A549 (cell line): Measurements from ENCODE around the gene PLA2G2E. TPM values are rescaled to one million over a fixed set of nuclear protein-coding genes. Genes with fewer than 3 reads are reported as not detected.

Experiments
- ATAC-seq, 2 experiments: fragments of 200-7000 bp in 1 of 2; fragments of >200 bp in 1 of 2; cut with Nextera tagmentation in 1 of 2; cut with Tn5 transposase in 1 of 2; 3 replicates each; pipeline versions ENCODE4 v1.8.0 to v1.9.1; 2018 to 2020; ENCODE audit warnings: mild to moderate bottlenecking in 1 of 2, moderate library complexity in 1 of 2
- CTCF ChIA-PET: fragments of 300-600 bp; sonication (Branson Sonifier 250); formaldehyde crosslinking; extraction: SDS; loops from one replicate; lab custom pipeline; 2021; ENCODE audit warnings: antibody characterized with exemption, inconsistent platforms; lab: Yijun Ruan, JAX
- POLR2A ChIA-PET: fragments of 350-600 bp; formaldehyde crosslinking; extraction: SDS; loops from one replicate; lab custom pipeline; 2021; ENCODE audit warnings: antibody characterized with exemption, inconsistent platforms; lab: Yijun Ruan, JAX
- DNase-seq, 2 experiments: peaks; one replicate each; pipeline versions ENCODE4 v3.0.0 to v3.0.0-alpha.2; 2011 to 2016; ENCODE audit warnings: low read depth in 1 of 2, low spot score in 1 of 2
- FAIRE-seq: peaks from 2 replicates; lab custom pipeline; 2011; peaks lifted over from hg19 to GRCh38; lab: Jason Lieb, UNC
- H3K27ac ChIP-seq, 2 experiments: fragments of >200 bp; sonication (Bioruptor Twin); formaldehyde crosslinking; 3 replicates each; pipeline ENCODE4 v1.5.1; 2016 to 2017
- H3K4me1 ChIP-seq: fragments of >200 bp; sonication (Bioruptor Twin); formaldehyde crosslinking; 3 replicates; pipeline ENCODE4 v1.6.1; 2016
- H3K4me2 ChIP-seq: fragments of >200 bp; sonication (Bioruptor Twin); formaldehyde crosslinking; 3 replicates; pipeline ENCODE4 v1.6.1; 2016
- H3K4me3 ChIP-seq: fragments of >200 bp; sonication (Bioruptor Twin); formaldehyde crosslinking; 3 replicates; pipeline ENCODE4 v1.5.1; 2016
- H3K9me3 ChIP-seq: fragments of >200 bp; sonication (Bioruptor Twin); formaldehyde crosslinking; 3 replicates; pipeline ENCODE4 v1.6.1; 2016
- CBX8 ChIP-seq: fragments of 200-600 bp; sonication (generic); IDR thresholded peaks from 2 replicates; pipeline ENCODE4 v1.6.1; 2016
- CHD2 ChIP-seq: fragments of 150-350 bp; IDR thresholded peaks from 2 replicates; pipeline ENCODE4 v1.6.1; 2014; ENCODE audit warnings: low read length; ENCODE audit not compliant: partially characterized antibody
- CHD4 ChIP-seq: fragments of 200-600 bp; sonication (generic); IDR thresholded peaks from 2 replicates; pipeline ENCODE4 v1.6.1; 2016; ENCODE audit warnings: antibody characterized with exemption, mild to moderate bottlenecking, borderline replicate concordance
- E2F6 ChIP-seq: IDR thresholded peaks from 2 replicates; pipeline ENCODE4 v1.6.1; 2012; ENCODE audit warnings: low read depth, borderline replicate concordance
- FOSL2 ChIP-seq, 2 experiments: fragments of 450-650 bp in 1 of 2; fragments of >200 bp in 1 of 2; sonication (Bioruptor Twin) in 1 of 2; formaldehyde crosslinking; IDR thresholded peaks; 2 replicates each; pipeline versions ENCODE4 v1.5.0 to v1.6.1; 2016 to 2020; ENCODE audit warnings: mild to moderate bottlenecking in 1 of 2, moderate library complexity in 1 of 2
- HDAC2 ChIP-seq: fragments of 200-600 bp; sonication (generic); IDR thresholded peaks from 2 replicates; pipeline ENCODE4 v1.6.1; 2016
- HES2 ChIP-seq: fragments of >200 bp; sonication (Bioruptor Twin); formaldehyde crosslinking; IDR thresholded peaks from 2 replicates; pipeline ENCODE4 v1.6.1; 2016
- HEYL ChIP-seq: fragments of 250-450 bp; sonication (Bioruptor Pico); IDR thresholded peaks from 2 replicates; pipeline ENCODE4 v1.8.0; 2021; ENCODE audit warnings: mild to moderate bottlenecking, moderate library complexity
- HOXB13 ChIP-seq: fragments of 250-450 bp; sonication (Bioruptor Pico); IDR thresholded peaks from 2 replicates; pipeline ENCODE4 v1.5.0; 2020; ENCODE audit warnings: low read depth, mild to moderate bottlenecking, moderate library complexity
- HOXB5 ChIP-seq: fragments of 250-450 bp; sonication (Bioruptor Pico); IDR thresholded peaks from 2 replicates; pipeline ENCODE4 v1.5.0; 2020; ENCODE audit warnings: mild to moderate bottlenecking, moderate library complexity
- JUN ChIP-seq, 2 experiments: fragments of >200 bp; sonication (Bioruptor Twin); formaldehyde crosslinking; IDR thresholded peaks; 2 replicates in 1 of 2; 3 replicates in 1 of 2; pipeline ENCODE4 v1.6.1; 2016 to 2017
- MAX ChIP-seq: IDR thresholded peaks from 2 replicates; pipeline ENCODE4 v1.6.1; 2012
- MAZ ChIP-seq: fragments of 150-350 bp; IDR thresholded peaks from 2 replicates; pipeline ENCODE4 v1.6.1; 2014; ENCODE audit warnings: antibody characterized with exemption, low read depth, low read length, borderline replicate concordance
- NFE2L2 ChIP-seq: fragments of 150-350 bp; conservative IDR thresholded peaks from 2 replicates; pipeline ENCODE4 v1.6.1; 2014; ENCODE audit warnings: low read length
- NR3C1 ChIP-seq: fragments of >200 bp; sonication (Bioruptor Twin); formaldehyde crosslinking; IDR thresholded peaks from 3 replicates; pipeline ENCODE4 v1.6.1; 2017
- PHF8 ChIP-seq: fragments of 200-600 bp; sonication (generic); IDR thresholded peaks from 2 replicates; pipeline ENCODE4 v1.6.1; 2016; ENCODE audit warnings: low read depth, mild to moderate bottlenecking, antibody characterized with exemption, moderate library complexity, borderline replicate concordance
- POLR2A ChIP-seq: IDR thresholded peaks from 2 replicates; pipeline ENCODE4 v1.6.1; 2012; ENCODE audit warnings: mild to moderate bottlenecking, low read length
- RAD21 ChIP-seq, 2 experiments: fragments of >200 bp in 1 of 2; sonication (Bioruptor Twin) in 1 of 2; formaldehyde crosslinking in 1 of 2; IDR thresholded peaks in 1 of 2; conservative IDR thresholded peaks in 1 of 2; 2 replicates in 1 of 2; 3 replicates in 1 of 2; pipeline ENCODE4 v1.6.1; 2012 to 2018; ENCODE audit warnings: inconsistent platforms in 1 of 2
- RARB ChIP-seq: fragments of 250-450 bp; sonication (Bioruptor Pico); IDR thresholded peaks from 2 replicates; pipeline ENCODE4 v1.8.0; 2021; ENCODE audit warnings: mild to moderate bottlenecking, moderate library complexity
- RCOR1 ChIP-seq: fragments of 150-350 bp; IDR thresholded peaks from 2 replicates; pipeline ENCODE4 v1.6.1; 2014; ENCODE audit warnings: antibody characterized with exemption, low read length, low read depth
- REST ChIP-seq: fragments of 200-600 bp; sonication (generic); IDR thresholded peaks from 2 replicates; pipeline ENCODE4 v1.6.1; 2016; ENCODE audit warnings: antibody characterized with exemption, mild to moderate bottlenecking, moderate library complexity
- SMC3 ChIP-seq: fragments of >200 bp; sonication (Bioruptor Twin); formaldehyde crosslinking; IDR thresholded peaks from 3 replicates; pipeline ENCODE4 v1.6.1; 2018; ENCODE audit warnings: inconsistent platforms
- TP53 ChIP-seq: fragments of 250-450 bp; sonication (Bioruptor Pico); IDR thresholded peaks from 2 replicates; pipeline ENCODE4 v1.5.0; 2021; ENCODE audit warnings: mild to moderate bottlenecking, moderate library complexity
- ZC3H11A ChIP-seq: fragments of 450-650 bp; IDR thresholded peaks from 2 replicates; pipeline ENCODE4 v1.6.1; 2014; ENCODE audit warnings: antibody characterized with exemption, mild to moderate bottlenecking
- WGBS: methylation state at CpG from one replicate; pipeline ENCODE4 v1.1.6; 2017; ENCODE audit errors: missing lambda C conversion rate; 5-methylcytosine and 5-hydroxymethylcytosine counted together
- polyA plus RNA-seq, 4 experiments: library from polyadenylated mRNA; depleted of rRNA in 3 of 4; stranded (reverse); fragments of >200 nt; fragmentation: RNase III in 1 of 4; extraction: RNeasy Plus Mini Kit Qiagen cat#74134 plus additional on column Dnase treatment in 1 of 4; gene quantifications; 2 replicates in 3 of 4; 3 replicates in 1 of 4; pipeline ENCODE4 v1.2.3, GENCODE V29; 2011 to 2017
- TF ChIP-seq, protein P1 (sequence below): fragments of 250-450 bp; sonication (Bioruptor Pico); IDR thresholded peaks from 2 replicates; pipeline ENCODE4 v1.5.0; 2020; ENCODE audit warnings: low read depth, mild to moderate bottlenecking, moderate library complexity
- TF ChIP-seq, protein P2 (sequence below): fragments of 450-650 bp; IDR thresholded peaks from 2 replicates; pipeline ENCODE4 v1.6.1; 2014; ENCODE audit warnings: antibody characterized with exemption
- TF ChIP-seq, protein P3 (sequence below): fragments of 150-350 bp; IDR thresholded peaks from 2 replicates; pipeline ENCODE4 v1.6.1; 2014; ENCODE audit warnings: low read depth, mild to moderate bottlenecking, low read length
- TF ChIP-seq, protein P4 (sequence below): fragments of >200 bp; sonication (Bioruptor Twin); formaldehyde crosslinking; IDR thresholded peaks from 3 replicates; pipeline ENCODE4 v1.6.1; 2016

Gene PLA2G2E
- polyA plus RNA-seq, 2 of the 4 experiments (the other 2 are of a cell fraction), result not detected

DNA sequence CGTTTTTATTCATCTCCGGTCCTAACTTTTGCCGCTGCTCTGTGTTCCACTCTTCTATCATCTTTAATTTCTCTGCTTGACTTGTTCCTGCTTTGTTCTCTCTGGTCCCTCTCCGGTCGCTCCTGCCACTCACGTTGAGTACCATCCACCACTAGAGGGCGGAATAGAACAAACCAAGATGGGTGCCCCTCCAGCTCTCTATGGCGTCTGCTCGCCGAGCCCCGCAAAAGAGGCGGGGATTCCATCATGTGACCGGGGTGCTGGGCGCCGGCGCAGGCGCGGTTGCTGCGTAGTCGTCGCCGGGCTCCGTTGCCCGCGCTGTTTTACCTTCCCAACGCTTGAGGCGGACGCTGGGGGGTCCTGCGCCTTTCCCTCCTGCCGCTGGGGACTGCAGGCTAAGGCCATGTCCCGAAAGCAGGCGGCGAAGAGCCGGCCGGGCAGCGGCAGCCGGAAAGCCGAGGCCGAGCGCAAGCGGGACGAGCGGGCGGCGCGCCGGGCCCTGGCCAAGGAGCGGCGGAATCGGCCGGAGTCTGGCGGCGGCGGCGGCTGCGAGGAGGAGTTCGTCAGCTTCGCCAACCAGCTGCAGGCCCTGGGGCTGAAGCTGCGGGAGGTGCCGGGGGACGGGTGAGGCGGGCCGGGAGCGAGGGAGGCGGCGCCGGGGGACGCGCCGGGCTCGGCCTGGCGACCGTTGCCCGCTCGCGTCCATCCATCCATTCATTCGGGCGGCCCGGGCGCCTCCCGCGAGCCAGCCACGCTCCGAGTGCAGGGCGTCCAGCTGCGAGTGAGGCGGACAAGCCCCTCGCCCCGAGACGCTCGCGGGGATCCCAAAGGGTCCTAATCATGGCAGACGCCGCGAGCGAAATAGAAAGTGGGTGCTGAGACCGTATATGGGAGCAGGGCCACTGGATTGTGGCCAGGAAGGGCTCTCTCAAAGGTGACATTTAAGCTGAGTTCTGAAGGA is 41.0 kb downstream of the PLA2G2E start, which contains the start of gene OTUD3:
TSS of gene OTUD3 (plus strand) at position 285 of the 961 bp plus-strand sequence. CDS start at position 404, 119 bp downstream.
- ATAC-seq (peak; percentile 98 to 99), DNase-seq (peak; percentile 88 to 94), FAIRE-seq (no peak)
- peak within 1 kb of the TSS; percentile 83 to 100 for H3K27ac ChIP-seq
- peaks cover 11% of the 10 kb centered on the region; the same call in 2 of the 3 replicates for H3K4me1 ChIP-seq
- ChIA-PET CTCF (interaction anchor here (0.8 to 4.6 kb wide), 14 partner anchors 10 to 271 kb away, joined by 3 to 27 read pairs (median 4); no protein-coding TSS in a partner anchor), POLR2A (interaction anchor here (0.9 kb wide), 2 partner anchors 10 to 12 kb away, joined by 4 to 10 read pairs; no protein-coding TSS in a partner anchor)
- peak within 1 kb of the TSS; percentile 98 for H3K4me2 ChIP-seq
- no peaks in the 10 kb centered on the region for H3K9me3 ChIP-seq
- H3K4me3 ChIP-seq, result peak within 1 kb of the TSS; percentile 80
- 3% methylated on average over 8 of the region's 97 CpGs for WGBS
- TF ChIP-seq SMC3, result peak; percentile 30; the same call in 1 of the 3 replicates
- TF ChIP-seq CHD2, result no peak
- TF ChIP-seq, protein P1, sequence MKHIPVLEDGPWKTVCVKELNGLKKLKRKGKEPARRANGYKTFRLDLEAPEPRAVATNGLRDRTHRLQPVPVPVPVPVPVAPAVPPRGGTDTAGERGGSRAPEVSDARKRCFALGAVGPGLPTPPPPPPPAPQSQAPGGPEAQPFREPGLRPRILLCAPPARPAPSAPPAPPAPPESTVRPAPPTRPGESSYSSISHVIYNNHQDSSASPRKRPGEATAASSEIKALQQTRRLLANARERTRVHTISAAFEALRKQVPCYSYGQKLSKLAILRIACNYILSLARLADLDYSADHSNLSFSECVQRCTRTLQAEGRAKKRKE (CRISPR knock-in tag), result no peak
- TF ChIP-seq MAX, result peak; percentile 57
- TF ChIP-seq NFE2L2, result no peak
- TF ChIP-seq HEYL (CRISPR knock-in tag), result no peak
- TF ChIP-seq HES2, result no peak
- no peak for TF ChIP-seq HOXB13
- TF ChIP-seq, protein P2, sequence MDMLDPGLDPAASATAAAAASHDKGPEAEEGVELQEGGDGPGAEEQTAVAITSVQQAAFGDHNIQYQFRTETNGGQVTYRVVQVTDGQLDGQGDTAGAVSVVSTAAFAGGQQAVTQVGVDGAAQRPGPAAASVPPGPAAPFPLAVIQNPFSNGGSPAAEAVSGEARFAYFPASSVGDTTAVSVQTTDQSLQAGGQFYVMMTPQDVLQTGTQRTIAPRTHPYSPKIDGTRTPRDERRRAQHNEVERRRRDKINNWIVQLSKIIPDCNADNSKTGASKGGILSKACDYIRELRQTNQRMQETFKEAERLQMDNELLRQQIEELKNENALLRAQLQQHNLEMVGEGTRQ, result peak; percentile 93
- no peak for TF ChIP-seq RCOR1
- no peak for TF ChIP-seq HDAC2
- TF ChIP-seq ZC3H11A, result no peak
- peak; percentile 70 for TF ChIP-seq E2F6
- TF ChIP-seq REST, result no peak
- no peak for TF ChIP-seq NR3C1
- TF ChIP-seq HOXB5 (CRISPR knock-in tag), result no peak
- TF ChIP-seq, protein P3, sequence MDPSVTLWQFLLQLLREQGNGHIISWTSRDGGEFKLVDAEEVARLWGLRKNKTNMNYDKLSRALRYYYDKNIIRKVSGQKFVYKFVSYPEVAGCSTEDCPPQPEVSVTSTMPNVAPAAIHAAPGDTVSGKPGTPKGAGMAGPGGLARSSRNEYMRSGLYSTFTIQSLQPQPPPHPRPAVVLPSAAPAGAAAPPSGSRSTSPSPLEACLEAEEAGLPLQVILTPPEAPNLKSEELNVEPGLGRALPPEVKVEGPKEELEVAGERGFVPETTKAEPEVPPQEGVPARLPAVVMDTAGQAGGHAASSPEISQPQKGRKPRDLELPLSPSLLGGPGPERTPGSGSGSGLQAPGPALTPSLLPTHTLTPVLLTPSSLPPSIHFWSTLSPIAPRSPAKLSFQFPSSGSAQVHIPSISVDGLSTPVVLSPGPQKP, result no peak
- peak in 1 of 2 experiments; percentile 58; a peak in 1 of 5 replicates for TF ChIP-seq JUN (IDR thresholded peaks at IDR 0.05)
- no peak for TF ChIP-seq TP53 (CRISPR knock-in tag)
- no peak for TF ChIP-seq RARB (CRISPR knock-in tag)
- no peak for TF ChIP-seq MAZ
- TF ChIP-seq, protein P4, sequence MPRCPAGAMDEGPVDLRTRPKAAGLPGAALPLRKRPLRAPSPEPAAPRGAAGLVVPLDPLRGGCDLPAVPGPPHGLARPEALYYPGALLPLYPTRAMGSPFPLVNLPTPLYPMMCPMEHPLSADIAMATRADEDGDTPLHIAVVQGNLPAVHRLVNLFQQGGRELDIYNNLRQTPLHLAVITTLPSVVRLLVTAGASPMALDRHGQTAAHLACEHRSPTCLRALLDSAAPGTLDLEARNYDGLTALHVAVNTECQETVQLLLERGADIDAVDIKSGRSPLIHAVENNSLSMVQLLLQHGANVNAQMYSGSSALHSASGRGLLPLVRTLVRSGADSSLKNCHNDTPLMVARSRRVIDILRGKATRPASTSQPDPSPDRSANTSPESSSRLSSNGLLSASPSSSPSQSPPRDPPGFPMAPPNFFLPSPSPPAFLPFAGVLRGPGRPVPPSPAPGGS, result 0 out of 3 replicates have a peak, but pooled peaks have one; percentile 53
- TF ChIP-seq RAD21 (conservative IDR thresholded peaks at IDR 0.05 in 1 of 2, IDR thresholded peaks at IDR 0.05 in 1 of 2), result peak; percentile 39 to 48; a peak in 4 of 5 replicates
- no peak for TF ChIP-seq CHD4
- TF ChIP-seq FOSL2 (IDR thresholded peaks at IDR 0.05), result no peak
- no peak for TF ChIP-seq FOSL2 (CRISPR knock-in tag; IDR thresholded peaks at IDR 0.05)
- TF ChIP-seq CBX8, result no peak
- peak; percentile 62 for TF ChIP-seq PHF8
- peak; percentile 78 for TF ChIP-seq POLR2A
